Measurements from ENCODE around the gene PDGFRB.

- no peak for TF ChIP-seq CTCF (IDR thresholded peaks at IDR 0.05)
- TF ChIP-seq POLR2AphosphoS5 (IDR thresholded peaks at IDR 0.05; ENCODE audit: insufficient read depth in 1 of 2, low read depth in 1 of 2): no peak
Measured at GRCh38 chr5:150184990-150185912, 29.6 kb upstream of the PDGFRB start.

All from vagina (tissue), 2 donors.